Activated CD8-positive, alpha-beta memory T cell treated with anti-CD3 and anti-CD28 coated beads for 48 hours (primary cell): ENCODE results near the gene IRF6.

Source experiments
- DNase-seq, 3 experiments: peaks; one replicate each; pipeline ENCODE4 v3.0.0-alpha.2; 2020; ENCODE audit warnings: low read depth in 2 of 3, low spot score in 2 of 3

IRF6 gene

DNA sequence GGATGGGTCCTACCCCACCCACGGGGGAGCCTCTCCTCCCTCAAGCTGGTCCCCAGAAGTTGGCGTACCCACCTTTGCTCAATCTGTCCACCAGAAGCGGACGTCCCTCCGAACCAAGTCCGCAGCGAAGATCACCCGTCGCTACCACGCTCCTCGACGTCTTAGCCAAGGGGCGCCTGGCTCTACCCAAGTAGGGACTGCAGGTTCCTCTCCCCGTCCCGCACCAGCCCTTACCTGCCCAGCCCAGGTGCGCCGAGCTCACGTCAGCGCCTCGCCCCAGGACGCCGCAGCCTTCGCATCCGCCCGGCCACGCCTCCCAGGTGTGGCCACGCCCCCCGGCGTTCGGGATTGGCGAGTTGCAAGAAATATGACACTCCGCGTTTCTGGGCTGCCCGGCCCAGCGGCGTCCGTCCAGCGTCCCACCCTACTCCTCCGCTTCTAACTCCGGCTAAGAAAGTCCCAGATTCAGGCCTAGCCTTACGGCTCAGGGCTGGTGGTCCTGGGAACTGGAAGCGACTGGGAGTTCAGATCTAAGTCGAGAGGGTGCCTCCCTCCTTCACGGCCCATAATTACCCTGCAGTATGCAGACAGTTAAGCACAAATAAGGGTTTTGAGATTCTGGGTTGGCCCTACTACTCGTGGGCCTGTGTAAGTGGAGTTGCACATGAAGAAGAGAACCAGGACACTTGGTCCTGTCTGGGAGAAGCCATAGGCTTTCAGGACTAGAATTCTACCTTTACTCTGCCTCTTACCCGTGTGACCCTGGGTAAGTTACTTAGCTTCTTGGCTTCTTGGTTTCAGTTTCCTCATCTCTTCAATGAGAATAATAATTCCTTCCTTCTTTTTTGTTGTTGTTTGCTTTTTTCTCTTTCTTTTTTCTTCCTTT is at the start of gene IRF6:
IRF6 (minus strand) TSS at position 268 of the 886 bp plus-strand sequence. CDS start 4,729 bp downstream, outside the sequence.
- peak; percentile 28 to 50 (median 45) for DNase-seq

DNA sequence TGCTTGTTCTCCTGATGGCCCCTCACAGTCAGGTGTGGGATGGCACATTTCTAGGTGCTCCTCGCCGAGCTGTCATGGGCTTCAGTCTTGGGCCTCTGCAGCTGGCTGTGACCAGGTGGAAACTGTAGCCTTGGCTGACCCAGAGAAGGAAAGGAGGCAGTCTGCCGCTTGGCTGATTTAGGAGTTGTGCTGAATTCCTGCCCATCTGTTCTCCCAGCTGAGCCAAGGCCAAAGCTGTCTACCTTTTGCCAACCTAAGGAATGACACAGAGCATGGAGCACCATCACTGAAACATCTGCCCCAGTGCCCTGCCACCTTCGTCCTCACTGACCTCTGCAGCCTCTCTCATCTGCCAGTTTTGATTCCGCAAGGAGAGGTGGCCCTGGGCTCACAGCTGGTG is 49.7 kb upstream of the IRF6 start:
- DNase-seq: no peak

DNA sequence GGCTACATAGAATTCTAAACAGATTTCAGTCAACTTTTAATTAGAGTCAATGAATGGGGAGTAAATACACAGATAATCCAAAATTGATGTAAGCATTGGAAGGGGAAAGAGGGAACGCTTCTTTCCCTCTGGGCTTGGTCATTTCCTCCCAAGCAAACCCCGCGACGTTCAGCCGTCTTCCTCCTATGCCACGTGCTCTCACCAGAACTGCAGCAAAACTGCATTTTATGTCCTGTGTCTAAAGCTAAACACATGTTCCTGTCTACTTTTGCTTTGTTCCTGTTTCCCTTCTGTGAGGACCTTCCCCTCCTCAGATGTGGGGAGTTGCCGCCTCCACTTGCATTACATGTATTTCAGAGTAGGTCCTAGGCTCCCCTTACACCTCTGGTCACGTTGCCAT is 49.1 kb upstream of the IRF6 start:
- DNase-seq: no peak

DNA sequence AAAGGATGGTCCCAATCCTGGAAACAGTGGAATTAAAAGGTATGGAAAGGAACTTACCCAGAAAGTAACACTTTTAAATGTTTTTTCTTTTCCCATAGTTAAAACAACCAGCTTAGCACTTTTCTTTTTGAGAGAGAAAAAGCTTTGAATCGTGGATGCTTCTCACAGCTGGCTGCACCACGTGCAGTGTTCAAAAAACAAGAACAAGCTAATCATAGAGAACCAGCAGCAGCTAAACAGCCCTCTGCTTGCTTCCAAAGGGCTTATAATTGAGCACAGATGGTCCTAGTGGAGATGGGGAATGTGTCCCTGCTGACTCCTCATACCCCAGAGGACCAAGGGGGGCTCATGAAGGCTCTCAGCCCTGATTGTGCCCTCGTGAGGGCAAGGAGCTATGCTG is 48.3 kb upstream of the IRF6 start:
- DNase-seq: no peak

DNA sequence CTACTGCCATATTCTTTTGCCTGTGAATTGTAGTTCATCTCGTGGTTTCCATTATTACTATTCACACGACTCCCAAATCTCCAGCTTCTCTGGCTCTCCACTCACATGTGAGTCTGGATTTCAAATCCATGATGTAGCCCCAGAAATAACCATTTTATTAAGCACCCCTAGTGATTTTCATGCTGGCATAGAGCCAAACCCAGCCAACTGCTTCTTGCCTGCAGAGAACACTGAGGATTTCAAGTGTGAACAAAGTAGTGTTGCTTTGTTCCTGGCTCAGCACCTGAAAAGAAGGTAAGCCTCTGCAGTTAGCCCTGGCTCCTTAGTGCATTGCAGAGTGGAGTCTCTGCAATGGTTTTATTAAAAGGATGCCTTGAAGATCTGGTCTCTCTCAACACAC is 47.7 kb upstream of the IRF6 start:
- DNase-seq: no peak

DNA sequence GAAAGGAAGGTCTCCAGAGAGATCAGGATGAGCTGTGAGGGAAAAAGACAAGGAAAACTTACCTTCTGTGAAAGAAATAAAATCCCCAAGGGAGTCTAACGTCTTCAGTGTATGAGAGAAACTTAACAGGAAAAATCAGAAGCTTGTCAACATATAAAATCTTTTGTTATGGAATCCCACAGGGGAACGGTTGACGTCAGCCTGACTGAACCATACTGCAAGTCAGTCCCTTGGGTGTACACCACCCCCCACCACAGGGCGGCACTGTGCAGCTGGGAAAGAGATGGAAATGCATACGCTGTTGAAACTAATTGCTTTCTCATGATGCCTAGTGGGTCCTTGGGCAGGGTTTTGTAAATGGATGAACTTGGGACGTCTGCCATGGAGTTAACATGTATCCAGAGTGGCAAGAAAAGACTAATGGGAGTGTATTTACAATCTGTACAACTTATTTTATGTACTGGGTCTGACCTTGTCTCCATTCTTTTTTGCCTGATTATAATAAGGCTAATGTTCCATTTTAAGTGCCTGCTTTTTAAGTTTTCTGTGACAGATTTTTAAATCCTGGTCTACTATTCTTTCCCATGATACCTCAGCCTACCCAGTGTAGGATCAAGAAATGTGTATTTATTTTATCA is 44.5 kb upstream of the IRF6 start:
- no peak for DNase-seq

DNA sequence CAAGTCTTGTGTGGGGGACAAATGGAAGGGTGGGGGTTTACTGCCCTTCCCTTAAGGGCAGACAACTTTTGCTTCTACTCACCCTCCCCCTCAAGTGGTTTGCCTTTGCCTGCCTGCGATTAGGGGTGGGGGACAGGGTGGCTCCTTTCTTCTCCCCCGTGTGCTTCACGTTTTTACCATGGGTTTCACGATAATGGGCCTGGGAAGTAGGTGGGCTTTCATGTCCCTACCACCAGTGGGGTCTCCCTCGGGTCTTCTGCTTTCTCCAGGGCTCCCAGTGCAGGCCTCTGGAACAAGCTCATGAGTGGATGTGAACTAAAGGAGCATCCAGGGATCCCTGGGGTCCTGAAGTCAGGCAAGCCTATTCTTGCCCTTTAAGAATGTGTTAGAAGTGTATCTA is 43.4 kb upstream of the IRF6 start:
- DNase-seq: no peak

DNA sequence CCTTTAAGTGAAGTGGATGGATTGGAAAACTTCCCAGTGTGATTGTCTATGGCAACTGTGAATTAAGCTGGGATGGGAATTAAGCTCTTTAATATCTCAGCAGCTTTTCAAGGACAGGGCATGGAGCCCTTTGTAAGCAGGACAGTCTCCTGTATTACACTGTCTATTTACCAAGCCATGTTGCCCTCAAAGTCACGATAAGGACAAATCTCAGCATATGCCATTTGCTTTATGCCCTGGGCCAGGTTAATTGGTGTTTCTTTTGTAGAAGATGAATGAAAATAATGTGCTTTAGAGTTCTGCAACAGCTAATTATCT is 39.4 kb upstream of the IRF6 start:
- DNase-seq: no peak

DNA sequence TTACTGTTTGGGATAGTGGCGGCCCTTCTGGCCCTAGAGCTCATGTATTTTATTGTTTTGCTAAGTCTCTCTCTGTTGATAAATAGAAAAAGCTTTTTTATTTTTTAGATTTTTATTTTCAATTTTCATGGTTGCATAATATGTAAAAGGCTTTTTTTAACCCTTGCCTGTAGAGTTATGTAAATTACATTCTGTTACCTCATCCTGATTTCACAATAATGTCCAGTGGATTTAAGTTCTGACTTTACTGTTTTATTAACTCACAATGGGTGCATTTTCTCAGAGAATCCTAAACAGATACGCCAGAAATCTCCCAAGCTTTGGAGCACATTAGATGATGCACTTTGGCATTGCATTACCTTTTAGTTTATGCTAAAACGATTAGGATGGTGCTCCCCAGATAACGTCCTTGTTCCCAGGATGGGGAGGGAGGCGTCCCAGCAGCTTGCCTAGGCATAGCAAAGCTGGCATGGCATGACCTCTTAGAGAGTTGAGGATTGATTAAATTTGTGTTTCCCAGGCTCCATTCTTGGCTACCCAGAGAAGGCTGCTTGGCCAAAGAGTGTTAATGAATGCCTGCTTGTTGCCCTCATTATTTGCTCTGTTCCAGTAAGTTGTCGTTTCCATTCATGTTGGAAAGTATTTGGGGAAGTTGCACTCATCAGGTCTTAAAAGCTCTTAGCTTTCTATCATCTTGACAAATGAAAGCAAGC is 38.9 kb upstream of the IRF6 start:
- no peak for DNase-seq

DNA sequence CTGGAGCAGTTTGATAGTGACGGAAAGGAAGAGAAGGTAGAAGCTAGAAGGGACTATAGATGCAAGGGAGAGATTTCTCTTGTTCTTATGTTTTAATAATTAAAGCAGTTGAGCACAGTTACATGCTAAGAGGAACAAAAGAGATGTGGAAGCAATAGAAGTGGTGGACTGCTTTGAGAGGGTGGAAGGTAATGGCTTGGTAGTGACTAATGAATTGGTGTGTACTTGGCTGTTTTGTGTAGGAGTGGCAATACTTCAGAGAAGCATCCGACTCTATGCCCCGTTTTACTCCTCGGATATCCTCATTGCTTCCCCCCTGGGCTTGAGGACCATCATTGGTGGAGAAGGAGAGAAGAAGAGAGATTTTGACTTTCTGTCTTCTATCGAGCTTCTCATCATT is 34.7 kb upstream of the IRF6 start:
- no peak for DNase-seq

DNA sequence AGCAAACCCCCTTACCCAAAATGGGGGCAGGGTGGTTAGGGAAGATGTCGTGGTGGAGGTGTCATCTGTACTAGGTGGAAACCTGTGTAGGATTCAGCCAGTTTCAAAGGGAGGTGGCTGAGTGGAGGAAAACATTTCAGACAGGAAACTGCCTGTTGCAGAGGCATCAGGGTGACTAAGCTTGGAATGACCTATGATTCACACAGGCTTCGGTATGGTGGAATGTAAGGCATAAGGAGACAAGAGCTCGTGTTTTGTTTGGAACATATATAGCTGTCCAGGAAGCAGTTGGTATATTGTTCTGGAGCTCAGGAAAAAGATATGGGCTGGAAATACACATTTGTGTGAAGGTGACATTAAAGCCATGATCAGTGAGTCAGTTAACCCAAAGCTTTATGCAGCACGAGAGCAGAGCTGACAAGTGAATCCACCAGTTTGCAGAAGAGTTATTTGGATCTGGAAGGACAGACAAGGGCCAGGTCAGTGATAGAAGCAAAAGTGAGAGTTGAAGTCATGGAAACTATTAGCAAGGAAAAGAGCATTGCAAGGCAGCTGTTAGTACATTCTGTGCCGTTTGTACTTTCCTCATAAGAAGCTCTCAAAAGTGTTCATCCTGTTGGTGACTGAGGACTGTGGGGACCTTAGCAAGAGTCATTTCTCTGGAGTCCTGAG is 34.1 kb upstream of the IRF6 start:
- DNase-seq: no peak

DNA sequence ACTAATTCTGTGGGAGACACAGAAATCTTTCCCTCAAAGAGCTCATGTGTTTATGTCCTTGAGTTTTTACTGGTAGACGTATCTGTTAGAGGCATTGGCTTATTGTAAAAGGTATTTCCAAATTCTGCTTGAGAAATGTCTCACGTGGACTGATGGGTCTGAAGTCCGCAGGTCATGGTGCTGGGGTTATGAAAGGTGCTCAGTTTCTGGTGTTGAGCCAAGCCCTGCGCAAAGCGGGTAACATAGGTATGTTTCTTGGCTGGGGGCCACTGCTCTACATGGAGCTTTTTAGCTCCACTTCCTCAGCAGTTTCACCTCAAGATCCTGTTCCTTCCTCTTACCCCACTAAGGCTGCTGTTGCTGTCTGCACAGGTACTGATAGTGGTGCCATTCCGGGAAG is 32.6 kb upstream of the IRF6 start:
- DNase-seq: no peak

DNA sequence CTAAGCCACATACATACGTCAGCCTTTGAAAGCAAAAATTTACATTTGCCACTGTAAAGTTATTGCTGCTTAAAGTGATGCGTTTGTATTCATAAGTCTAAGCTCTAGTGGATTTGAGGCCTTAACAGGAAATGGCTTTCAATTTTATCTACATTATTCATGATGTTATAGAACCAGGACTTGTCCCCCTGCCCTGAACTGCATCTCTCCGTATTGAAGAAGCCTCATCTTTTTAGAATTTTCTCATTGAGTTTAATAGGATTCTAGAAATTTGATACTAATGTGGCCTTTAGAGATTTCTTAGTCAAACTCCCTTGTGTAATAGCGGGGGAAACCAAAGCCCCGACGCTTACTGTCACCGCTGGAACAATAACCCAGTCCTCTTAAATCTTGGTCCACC is 31.7 kb upstream of the IRF6 start:
- DNase-seq: no peak

DNA sequence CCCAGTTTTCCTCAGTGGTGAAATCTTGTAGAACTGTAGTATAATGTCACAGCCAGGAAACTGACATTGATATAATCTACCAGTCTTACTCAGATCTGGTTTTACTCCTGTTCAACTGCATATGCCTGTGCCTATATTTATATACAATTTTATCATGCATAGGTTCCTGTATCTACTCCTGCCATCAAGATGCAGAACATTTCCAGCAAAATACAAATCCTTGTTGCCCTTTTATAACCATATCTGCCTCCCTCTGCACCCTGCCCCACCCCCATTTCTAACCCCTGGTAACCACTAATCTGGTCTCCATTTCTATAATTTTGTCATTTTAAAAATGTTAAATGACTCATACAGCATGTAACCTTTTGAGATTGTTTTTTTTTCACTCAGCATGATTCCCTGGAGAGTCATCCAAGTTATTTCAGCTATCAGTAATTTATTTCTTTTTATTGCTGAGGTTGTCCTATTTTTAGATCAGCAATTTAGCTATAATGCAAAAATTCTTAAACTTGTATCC is 29.9 kb upstream of the IRF6 start:
- DNase-seq: no peak

DNA sequence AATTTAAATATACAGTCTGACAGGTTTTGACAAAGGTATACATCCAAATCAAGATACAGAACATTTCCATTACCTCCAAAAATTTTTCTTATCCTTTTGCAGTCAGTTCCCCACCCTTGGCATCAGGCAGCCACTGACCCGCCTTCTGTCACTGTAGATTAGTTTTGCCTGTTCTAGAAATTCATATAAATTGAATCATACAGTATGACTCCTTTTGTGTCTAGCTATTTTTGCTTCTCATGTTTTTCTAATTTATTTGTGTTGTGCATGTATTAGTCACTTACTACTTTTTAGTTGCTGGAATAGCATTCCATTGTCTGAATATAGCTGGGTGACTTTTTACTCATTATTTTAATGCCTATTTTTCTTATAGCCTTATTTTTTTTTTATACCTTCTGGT is 25.7 kb upstream of the IRF6 start:
- DNase-seq: no peak

DNA sequence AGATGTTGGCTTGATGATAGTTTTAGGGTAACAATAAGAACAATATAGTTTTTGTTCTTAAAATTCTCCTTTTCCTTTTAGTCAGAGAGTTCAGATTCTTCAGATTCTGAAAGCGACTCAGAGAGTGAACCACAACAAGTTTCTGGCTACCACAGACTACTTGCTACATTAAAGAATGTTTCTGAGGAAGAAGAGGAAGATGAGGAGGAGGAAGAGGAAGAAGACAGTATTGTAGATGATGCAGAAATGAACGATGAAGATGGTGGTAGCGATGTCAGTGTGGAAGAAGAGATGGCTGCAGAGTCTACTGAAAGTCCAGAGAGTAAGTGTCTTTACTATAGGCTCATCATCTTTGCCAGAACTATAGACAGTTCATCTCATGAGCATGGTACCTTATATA is 24.8 kb upstream of the IRF6 start:
- DNase-seq: no peak

DNA sequence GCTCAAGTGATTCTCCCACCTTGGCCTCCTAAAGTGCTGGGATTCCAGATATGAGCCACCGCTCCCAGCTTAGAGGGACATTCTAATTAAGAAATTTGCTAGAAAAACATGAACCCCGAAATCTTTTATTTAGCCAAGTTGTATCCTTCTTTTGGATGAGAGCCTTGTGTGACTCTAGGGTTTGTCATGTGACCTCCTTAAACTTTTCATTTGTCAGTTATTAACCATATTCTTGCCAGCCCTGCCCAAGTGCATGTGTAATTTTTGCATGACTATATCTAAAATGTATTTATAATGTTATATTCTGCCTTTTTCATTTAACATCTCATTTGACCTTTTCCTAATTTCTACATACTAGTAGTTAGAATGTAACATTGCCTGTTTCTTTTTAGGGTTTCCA is 23.8 kb upstream of the IRF6 start:
- DNase-seq: no peak

DNA sequence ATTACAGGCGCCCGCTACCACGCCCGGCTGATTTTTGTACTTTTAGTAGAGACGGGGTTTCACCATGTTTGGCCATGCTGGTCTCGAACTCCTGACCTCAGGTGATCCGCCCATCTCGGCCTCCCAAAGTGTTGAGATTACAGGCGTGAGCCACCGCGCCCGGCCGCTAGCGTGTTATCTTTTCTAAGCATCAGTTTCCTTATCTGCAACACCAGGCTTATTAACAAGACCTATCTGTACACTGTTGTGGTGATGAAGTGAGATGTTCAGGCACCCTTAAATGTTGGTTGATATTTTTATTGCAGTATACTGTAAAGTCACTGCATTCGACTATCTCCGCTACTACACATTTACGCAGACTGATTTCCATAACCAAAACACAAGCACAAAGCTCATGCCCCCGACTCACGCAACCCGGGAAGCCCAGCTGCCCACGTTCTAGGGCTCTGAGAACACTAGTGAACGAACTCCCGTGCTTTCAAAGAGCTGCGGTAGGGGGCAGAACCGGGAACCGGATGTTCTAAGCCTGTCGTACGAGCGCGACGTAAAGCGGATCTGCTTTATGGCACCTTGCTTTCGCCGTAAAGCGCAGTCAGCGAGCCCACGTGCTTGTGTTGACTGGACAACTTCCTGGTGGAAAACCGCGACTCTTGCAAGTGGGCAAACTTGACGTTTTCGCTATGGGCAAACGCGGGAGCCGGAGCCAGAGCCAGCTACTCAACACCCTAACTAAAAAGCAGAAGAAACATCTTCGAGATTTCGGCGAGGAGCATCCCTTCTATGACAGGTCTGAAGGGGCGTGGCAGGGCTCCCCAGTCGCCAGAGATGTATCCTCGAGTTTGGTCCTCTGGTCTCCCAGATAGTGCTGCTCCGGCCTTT is 21.7 kb upstream of the IRF6 start, which contains the start of gene UTP25:
UTP25 (plus strand) TSS at position 589 of the 879 bp plus-strand sequence; CDS start at position 681, 92 bp downstream.
- DNase-seq: peak; percentile 70 to 79 (median 78)

DNA sequence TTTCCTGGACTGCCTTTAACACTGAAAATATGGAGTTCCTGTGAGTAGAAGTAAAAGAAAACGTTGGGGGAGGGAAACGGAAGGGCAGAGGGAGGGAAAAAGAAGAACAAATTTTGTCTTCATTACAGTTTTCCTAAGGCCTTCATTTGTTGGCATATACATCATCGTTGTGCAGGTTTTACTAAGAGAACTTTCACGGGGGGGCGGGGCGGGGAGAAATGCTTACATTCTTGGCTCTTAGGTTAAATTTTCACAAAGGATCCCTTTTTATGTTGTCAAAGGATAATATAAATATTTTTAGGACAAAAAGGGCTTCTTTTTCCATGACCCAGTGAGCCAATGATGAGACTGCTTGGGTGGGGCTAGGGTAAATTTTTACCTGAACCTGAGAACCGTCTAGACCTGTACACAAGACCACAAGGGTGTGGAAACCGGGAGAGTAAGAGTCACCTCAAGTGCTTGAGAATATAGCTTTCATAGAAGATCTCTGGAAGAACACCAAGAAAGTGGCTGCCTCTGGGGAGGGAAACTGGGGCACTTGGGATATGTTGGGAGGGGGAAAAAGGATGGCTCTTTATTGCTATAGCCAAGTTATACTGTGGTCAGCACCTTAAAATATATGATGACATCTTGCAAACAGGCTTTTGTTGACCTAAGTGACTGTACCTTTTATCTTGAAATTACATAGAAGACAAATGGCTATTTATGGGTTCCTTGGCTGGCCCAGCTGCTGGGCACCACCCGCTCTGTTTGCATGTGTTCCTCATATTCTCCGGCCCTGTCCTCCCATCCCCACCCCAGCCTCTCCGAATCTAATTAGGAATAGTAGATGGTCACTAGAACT is 19.9 kb upstream of the IRF6 start:
- no peak for DNase-seq
